AG20443 (cell line): ENCODE measurements around the gene NFIA.
"Not testable (repeated sequence)": the region's sequence is repeated elsewhere in the genome, so short reads cannot be mapped to it uniquely, and the experiment has no call there.

Experiments used
- DNase-seq: peaks from one replicate; pipeline ENCODE4 v3.0.0; 2012; ENCODE audit warnings: low spot score, mixed read lengths

The NFIA gene

DNA sequence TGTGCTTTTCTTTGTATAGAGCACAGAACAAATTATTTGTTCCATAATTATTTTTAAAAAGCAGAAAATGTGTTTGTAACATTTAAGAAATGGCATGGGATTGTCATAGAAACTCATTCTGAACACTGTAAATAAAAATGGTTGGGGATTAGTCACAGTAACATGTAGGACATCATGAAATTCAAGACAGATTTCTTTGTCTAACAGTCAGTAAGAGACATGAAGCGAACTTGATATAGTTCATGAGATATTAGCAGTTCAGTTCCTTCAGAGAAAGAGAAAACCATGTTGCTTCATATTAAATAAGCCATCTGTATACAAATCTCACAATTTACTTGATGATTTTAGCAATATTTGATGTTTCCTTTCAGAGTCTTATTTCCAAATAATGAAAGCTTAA, 19.7 kb downstream of the NFIA start:
- peak; percentile 21 for DNase-seq

DNA sequence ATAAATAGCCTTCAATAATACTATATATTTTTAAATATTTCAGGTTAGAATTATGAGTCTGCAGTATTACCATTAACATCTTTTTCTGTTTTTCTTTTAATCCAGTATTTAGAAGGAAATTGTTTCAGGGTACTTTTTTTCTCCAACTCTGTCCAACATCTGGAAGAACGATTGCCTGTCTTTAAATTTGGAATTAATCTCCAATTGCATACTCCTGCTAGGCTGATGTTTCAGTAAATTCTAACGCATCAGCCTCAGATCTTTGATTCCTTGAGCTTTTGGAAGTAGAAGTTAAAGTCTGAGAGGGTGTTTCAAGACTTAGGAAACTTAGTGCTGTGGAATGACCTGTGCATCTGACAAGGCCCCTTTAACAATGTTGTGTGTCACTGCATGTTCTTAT, 20.3 kb downstream of the NFIA start:
- no peak for DNase-seq

DNA sequence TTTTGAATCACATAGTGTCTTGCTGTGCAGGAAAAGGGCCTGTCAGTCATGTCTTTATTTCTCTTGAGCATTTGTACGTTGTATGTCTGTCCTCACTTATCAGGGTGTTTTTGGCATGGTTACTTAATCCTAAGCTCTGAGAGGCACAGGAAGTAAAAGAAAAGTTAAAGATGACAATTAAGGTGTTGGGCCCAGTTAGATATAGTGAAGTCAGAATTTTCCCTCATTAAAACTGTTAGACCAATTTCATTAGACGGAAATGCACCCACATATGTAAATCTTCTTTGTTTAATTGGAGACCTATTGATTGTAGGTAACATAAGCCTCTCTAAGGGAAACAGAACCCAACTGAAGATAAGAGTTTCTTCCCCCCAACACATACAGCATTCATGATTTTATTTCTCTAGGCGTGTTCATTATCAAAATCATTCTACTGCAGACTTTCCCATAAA, 21.9 kb downstream of the NFIA start:
- DNase-seq, result no peak

DNA sequence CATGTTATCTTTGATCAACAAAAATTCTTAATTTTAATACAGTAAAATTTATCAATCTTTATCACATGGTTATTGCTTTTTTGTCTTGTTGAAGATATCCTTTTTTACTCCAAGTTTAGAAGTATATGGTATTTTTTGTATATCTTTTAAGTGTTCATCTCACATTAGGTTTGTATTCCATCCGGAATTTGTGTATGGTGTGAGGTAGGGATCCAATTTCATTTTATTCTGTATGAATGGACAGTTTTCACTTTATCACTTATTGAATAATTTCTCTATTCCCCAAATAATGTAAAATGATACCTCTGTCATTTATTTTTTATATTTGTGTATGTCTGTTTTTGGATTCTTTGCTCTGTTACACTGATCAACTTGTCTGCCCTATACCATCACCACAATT, 25.3 kb downstream of the NFIA start:
- no peak for DNase-seq

DNA sequence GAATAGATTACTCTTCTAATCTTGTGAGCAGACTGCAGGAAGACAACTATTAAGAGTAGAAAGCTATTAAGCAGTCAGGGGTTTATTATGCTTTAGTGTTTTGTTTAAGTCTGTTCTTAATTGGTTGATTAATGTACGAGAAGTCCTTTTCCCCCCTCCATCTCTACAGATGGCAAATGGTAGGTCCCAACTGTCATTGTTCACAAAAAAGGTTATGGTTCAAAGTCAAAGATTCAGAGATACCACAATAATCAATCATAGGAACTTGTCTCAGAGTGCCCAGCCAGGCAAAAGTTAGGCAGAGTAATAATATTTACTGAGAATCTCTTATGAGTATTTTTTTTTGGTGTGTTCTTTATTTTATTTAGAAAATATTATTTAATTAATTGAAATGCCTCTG, 26.8 kb downstream of the NFIA start:
- no peak for DNase-seq

DNA sequence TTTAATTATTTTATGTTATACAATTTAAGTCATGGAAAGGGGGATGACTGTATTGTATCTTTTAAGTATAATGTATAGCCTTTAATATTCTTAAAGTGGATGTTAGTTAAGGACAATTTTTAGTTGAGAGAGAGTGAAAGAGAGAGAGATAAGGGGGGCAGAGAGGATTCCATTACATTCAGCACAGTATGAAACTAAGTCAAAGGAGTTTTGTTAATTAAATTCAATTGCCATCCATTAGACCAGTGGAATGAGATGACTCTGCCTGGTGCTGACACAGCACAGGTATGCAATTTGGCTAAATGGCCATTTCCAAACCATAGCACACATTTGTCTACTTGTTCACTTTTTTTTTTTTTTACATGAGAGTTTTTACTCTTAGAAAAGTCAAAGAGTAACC, 27.5 kb downstream of the NFIA start:
- no peak for DNase-seq

DNA sequence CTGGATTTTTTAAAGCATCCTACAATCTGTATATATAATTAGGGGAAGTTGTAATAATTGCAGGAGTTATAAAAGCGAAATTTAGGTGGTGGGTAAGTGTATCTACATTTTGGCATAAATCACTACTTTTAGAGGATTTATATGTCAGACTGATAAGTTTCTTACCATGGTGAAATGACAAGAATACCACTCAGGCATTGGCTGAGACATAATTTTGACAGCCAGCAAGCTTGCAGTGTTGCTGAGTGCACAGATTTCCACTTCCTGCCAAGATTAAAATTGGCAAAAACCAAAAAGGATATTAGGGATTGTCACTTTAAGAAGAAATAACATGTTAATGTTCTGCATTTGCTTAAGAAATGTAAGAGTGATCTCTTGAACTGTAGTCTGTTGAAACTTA, 28.2 kb downstream of the NFIA start:
- DNase-seq, result no peak

DNA sequence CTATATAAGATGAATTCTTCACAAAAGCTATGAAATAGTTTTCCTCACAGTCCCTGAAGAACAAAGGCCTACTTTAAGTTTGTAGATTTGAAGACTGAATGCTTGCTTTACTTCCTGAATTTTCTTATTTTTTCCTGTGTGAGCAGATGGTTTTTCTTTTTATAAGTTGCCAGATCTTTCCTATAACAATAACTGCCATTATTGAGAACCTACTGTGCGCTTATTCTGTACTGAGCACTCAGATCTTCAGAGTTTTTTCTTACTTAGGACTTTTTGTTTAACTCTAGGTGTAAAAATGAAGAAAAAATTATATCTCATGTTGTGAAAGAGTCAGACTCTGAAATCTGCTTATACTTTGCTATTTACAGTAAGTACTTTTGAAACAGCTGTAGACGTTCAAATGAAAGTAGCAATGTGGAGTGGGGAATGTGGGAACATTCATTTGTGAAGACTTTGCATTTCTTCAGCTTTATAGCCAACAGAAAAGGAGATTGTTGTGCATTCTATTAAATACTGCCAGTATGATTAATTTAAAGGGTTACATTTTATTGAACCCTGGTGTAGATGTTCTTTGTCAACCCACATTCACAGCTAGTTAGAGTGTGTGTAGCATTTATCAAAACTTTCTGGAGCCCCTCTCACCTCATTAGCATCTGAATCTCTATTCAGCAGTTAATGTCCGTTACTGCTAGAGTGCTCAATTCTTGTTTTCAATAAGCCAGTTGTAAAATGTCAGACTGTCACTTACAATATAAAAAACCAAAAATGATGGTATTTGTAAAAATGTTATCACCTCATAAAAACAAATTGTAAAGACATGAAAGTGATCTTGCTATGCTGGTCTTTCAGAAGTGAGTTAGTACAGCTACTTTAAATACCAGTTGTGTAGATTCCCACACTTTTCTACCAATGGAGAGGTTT, 29.0 kb downstream of the NFIA start:
- no peak for DNase-seq

DNA sequence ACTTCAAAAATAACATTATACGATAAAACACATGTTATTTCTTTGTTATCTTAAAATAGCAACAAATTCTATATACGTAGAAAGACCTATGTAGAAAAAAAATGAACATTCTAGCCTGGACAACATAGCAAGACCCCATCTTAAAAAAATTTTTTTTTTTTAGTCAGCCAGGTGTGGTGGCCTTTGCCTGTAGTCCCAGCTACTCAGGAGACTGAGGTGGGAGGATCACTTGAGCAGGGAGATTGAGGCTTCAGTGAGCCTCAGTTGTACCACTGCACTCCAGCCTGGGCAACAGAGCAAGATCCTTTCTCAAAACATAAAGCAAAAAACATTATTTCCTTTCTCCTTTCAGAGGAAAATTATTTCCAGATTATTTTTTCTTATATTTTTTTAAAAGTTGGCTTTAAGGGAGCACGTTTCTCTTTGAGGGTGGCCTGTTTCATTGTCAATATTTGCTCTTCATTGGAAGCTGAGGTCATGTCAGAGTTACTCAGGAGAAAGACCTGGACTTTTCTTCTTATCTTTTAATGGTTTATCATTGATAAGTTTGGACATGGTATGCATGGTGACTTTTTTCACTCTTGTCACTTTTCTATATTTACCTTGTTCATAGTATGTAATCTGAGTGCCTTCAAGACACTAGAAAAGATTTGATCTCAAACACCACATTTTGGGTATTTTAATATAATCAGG, 32.0 kb downstream of the NFIA start:
- DNase-seq, result no peak

DNA sequence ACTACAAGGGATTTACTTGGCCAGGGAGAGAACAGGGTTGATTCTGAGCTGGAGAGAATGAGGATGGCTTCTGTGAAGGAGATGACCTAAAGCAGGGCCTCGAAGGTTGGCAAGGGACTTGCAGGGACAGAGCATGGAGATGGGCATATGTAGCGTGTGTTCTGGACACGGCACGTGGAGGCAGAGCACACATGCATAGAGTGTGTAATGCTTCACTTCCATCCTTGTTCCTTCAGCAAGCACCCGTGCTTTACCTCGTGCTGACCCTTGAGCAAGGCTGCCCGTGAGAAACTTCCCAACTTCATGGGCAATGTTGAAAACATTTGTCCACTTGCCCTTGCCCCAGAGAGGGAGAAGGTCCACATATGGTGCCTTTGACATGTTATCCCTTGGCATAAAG, 33.1 kb downstream of the NFIA start:
- DNase-seq, result no peak

DNA sequence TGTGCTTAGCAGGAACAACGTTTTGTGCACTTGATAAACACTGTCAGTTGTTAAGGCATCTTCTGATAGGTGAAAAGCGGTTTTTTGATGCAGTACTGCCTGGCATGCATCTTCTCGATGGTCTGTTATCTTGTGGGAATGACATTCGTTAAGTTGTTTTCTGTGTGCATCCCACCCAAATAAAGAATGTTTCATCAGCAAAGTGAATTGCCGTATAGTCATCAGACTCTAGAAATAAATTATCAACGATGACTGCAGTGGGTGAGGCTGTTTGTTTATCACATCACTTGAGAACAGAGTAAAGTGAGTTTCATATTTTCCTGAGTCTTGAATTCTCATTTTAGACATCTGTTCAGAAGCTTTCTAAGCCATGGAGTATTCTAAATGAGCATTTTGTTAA, 34.1 kb downstream of the NFIA start:
- no peak for DNase-seq

DNA sequence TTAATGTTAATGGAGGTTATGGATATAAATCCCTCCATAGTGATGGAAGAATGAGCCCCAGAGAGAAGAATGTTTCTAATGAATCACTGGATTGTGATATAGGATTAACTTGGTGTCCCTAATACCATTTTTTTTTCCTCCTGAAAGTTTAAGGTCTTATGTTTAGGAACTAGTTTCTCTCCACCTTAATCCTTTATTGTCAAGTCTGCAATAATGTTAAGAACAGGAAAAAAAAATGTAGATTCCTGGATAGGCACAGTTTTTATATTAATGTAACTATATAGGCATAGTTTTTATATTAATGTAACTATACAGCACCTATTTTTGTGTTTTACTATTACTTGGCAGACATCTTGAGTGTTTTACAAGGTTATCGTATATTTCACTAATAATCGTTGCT, 34.9 kb downstream of the NFIA start:
- DNase-seq, result no peak

DNA sequence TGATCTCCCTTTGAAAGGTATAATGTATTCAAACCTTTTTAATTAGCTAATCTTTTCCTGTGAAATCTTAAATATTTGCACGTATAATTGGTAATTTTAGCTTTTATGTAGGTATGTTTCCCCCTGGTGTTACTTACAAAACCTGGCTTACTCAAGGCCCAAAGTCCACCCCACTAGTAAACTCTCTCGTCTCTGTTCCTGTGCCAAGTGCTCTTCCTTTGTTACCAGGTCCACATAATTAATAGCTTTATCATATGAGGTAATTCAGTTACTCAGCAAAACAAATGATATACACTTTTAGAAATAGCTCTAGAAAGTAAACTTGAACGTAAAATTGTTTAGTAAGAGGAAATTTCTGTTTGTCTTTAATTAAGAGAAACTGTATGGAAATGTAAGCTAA, 36.7 kb downstream of the NFIA start:
- DNase-seq, result no peak

DNA sequence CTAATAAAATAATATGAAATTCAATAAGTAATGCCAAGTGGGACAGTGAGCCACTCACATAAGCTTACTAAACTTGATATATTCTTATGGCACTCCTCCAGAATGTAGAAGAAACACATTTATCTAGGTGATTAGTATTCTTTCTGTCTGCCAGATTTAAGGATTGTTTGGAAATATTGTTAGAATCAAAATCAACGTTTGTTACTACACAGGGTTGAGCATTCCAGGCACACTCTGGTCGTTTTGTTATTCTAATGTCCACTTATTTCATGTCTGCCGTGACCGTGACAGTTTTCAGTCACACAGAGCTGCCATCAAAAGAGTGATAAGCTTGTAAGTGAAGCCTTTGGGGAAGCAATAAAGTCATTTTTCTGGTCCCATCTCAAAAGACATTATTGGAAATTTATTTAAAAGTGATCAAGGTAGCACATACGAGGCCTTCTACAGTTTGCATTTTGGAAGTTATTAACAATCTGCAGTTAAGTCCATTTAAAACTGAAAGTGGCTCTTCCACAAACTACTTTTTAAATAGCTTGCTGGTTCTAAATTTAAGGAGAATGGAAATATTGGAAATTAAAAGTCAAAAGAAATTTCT, 38.0 kb downstream of the NFIA start:
- DNase-seq, result no peak

DNA sequence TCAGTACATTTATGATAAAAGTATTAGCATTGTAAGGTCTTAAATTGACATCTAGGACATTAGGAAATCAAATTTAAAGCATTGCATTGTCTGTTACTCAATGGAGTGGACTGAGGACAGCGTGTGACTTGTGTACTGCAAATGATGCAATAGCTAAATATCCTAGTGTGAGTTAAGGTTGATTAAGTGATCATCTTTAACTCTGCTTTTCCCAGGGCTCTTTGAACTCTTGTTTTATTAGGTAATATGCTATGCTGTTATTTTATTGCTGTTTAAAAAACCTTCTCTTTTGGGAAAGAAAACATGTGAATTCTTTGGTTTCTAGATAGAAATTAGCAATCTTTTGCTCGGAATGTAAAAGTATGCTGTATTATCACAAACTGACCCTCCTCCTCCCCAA, 38.6 kb downstream of the NFIA start:
- peak; percentile 20 for DNase-seq

DNA sequence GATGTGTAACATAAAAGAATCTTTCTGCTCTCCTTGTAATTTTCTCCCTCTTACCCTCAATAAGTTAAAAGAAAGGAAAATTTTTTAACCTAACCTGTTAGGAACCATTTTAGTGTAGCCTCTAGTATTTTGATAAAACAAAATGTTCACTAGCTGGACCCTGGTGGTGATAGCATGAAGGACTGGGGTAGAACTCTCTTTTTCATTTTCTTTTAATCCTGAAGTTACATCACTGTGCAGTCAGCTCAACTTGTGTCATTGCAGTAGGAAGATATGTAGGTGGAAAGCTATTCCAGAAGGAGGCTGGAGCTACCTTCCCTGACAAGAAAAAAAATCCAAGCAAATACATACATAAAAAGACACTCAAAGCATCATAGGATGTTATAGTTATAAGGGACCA, 39.3 kb downstream of the NFIA start:
- no peak for DNase-seq

DNA sequence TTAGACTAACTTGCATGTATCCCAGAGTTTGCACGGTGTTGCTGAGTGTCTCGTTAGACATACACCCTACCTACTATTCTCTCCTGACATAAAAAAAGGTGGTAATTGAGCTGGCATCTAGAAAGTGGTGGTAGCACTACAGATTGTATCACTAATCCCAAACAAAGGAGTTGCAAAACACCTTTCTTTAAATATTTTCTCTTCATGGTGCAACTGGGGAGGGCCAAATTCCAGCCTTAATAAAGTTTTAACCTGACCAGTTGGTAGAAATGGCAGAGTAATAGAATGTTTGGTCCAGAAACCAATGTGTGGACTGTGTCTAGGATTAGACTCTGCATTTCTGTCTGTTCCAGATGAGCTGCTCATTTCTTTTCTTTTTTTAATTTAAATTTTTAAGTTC, 40.0 kb downstream of the NFIA start:
- no peak for DNase-seq

DNA sequence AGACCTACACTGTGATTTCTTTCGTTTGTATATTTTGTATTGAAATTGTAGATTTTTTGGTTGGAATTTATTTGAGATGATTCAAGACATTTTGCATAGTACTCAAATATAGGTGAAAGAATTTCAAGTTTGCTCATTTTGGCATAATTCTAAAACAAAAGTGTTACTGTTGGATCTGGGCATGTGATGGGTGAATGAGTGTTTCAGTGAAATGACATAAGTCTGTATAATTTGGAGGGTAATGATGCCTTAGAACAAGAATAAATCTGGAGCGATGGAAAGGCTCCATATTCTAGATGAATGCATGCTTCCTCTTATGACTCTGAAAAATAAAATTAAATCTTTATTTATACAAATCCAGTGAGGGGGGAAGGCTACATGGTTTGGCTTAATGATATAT, 41.0 kb downstream of the NFIA start:
- DNase-seq, result no peak

DNA sequence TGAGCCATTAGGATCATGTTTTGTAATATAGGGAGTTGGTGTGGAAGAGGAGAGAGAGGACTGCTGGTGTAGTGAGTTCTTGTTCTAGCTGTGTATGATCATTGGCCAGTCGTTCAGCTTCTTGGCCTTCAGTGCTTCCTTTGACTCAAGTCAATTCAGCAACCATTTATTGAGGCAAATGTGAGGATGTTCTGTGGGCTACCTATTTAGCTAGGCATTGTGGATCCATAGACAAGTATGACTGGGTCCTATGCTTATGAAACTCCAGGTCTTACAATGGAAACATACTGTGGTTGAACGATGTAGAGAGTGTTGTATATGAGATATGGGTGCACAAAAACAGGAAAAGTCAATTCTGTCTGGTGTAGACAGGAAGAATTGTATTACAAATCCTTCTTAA, 41.7 kb downstream of the NFIA start:
- DNase-seq, result no peak

DNA sequence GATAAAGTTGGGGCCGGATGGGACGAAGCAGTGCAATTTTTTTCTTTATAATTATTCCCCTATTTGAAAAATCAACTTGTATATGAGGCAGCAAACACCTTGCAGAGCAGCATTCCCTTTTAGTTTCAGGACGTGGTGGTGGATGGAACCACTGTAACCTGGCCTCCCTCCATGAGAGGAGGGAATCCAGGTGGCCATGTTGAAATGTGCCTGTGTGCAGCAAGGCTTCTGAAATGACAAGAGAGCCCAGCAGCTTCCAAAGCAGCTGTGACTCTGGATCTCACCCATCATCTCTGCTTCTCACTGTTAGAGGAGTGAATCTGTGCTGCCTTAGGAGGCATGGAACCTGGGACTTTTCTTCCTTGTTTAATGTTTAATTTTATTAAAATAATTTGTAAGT, 42.3 kb downstream of the NFIA start:
- no peak for DNase-seq

DNA sequence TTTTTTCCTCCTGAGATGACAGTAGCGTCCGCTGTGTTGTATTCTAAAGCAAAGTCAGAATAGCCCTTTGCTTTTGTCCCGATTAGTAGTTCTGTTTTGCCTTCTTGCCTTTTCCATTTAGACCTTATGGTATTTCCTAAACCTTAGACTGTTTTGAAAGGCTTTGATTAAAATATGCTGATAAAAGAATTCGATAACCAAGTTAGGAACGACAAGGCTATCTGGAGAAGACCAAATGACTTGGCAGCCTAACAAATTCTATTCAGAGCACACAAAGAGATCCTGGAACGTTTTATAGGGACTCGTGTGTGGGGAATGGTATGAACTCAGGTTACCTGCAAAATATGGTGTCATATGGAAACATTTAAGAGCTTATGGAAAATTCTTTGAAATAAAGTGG, 42.9 kb downstream of the NFIA start:
- no peak for DNase-seq

DNA sequence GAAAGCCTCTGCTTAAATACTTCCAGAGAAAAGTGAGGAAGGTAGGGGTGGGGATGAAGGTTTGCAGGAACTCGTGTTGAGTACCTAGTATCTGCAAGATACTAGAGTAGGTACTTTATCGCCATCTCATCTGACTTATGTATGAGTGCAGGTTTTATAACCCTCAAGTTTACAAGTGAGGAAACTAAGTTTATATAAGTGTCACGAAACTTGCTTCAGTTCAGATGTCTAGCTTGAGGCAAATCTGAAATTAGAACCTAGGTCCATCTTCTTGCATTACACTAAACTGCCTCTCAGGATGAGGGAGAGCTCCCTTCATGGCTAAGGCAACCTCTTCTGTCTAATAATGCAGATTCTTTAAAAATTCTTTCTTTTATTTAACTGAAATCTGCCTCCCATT, 43.5 kb downstream of the NFIA start:
- no peak for DNase-seq

DNA sequence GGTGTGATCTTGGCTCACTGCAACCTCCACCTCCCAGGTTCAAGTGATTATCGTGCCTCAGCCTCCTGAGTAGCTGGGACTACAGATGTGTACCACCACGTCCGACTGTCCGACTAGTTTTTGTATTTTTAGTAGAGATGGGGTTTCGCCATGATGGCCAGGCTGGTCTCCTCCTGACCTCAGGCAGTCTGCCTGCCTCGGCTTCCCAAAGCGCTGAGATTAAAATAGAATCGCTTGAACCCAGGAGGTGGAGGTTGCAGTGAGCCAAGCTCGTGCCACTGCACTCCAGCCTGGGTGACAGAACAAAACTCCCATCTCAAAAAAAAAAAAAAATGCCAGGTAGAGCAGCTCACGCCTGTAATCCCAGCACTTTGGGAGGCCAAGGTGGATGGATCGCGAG, 44.5 kb downstream of the NFIA start:
- not testable (repeated sequence) for DNase-seq
